HepG2 (cell line): Measurements from ENCODE around the gene INHBE. TPM values are rescaled to one million over a fixed set of nuclear protein-coding genes. Genes with fewer than 3 reads are reported as not detected.
A peak's percentile ranks its signal among the peaks of the same experiment; 100 is the strongest.

Experiments
- HMG20B ChIP-seq: conservative IDR thresholded peaks from 2 replicates; pipeline ENCODE4 v1.6.1; 2016; ENCODE audit warnings: missing genetic modification reagents, missing compliant biosample characterization
- KMT2A ChIP-seq: sonication (generic); formaldehyde crosslinking; IDR thresholded peaks from 2 replicates; pipeline ENCODE4 v1.4.0; 2020; ENCODE audit warnings: missing genetic modification reagents
- MYNN ChIP-seq: sonication (generic); formaldehyde crosslinking; IDR thresholded peaks from 2 replicates; pipeline ENCODE4 v1.4.0; 2020; ENCODE audit warnings: mild to moderate bottlenecking, low read depth, missing genetic modification reagents
- RARA ChIP-seq: IDR thresholded peaks from 2 replicates; pipeline ENCODE4 v1.6.1; 2016; ENCODE audit warnings: missing genetic modification reagents, missing compliant biosample characterization
- SMYD3 ChIP-seq: sonication (generic); formaldehyde crosslinking; IDR thresholded peaks from 2 replicates; pipeline ENCODE4 v1.8.1; 2023; ENCODE audit warnings: mild to moderate bottlenecking, missing genetic modification reagents
- ZBTB3 ChIP-seq: sonication (generic); formaldehyde crosslinking; IDR thresholded peaks from 2 replicates; pipeline ENCODE4 v1.4.0; 2020; ENCODE audit warnings: low read depth, mild to moderate bottlenecking, moderate library complexity, missing genetic modification reagents, borderline replicate concordance
- ZBTB42 ChIP-seq: sonication (generic); formaldehyde crosslinking; IDR thresholded peaks from 2 replicates; pipeline ENCODE4 v1.5.0; 2020; ENCODE audit warnings: mild to moderate bottlenecking, missing genetic modification reagents
- ZNF83 ChIP-seq: sonication (generic); formaldehyde crosslinking; IDR thresholded peaks from 2 replicates; pipeline ENCODE4 v1.4.0; 2020; ENCODE audit warnings: missing genetic modification reagents, mild to moderate bottlenecking, borderline replicate concordance
- polyA plus RNA-seq, 8 experiments: library from polyadenylated mRNA; depleted of rRNA in 3 of 8; stranded (reverse) in 7 of 8; unstranded in 1 of 8; fragments of >200 nt; fragmentation: Illumina TruSeq in 4 of 8; extraction: Trizol in 4 of 8; gene quantifications; 2 replicates each; pipeline versions ENCODE4 v1.2.1 to v1.2.3, GENCODE V29; 2011 to 2016; ENCODE audit warnings: low read depth in 4 of 8, missing spikeins in 1 of 8, mixed read lengths in 1 of 8; ENCODE audit not compliant: insufficient read depth in 1 of 8
- total RNA-seq, 5 experiments: library from RNA; depleted of rRNA; stranded (reverse); fragments of >200 nt; fragmentation: Illumina TruSeq; extraction: Trizol; gene quantifications; 2 replicates each; pipeline ENCODE4 v1.2.3, GENCODE V29; 2016; ENCODE audit warnings: low read depth in 1 of 5
- TF ChIP-seq, protein P1 (sequence below): sonication (generic); formaldehyde crosslinking; IDR thresholded peaks from 2 replicates; pipeline ENCODE4 v1.5.1; 2020; ENCODE audit warnings: mild to moderate bottlenecking, missing genetic modification reagents, moderate library complexity
- TF ChIP-seq, protein P2 (sequence below): sonication (generic); formaldehyde crosslinking; IDR thresholded peaks from 2 replicates; pipeline ENCODE4 v1.4.0; 2020; ENCODE audit warnings: mild to moderate bottlenecking, missing genetic modification reagents
- TF ChIP-seq, protein P3 (sequence below): sonication (generic); formaldehyde crosslinking; IDR thresholded peaks from 2 replicates; pipeline ENCODE4 v1.4.0; 2020; ENCODE audit warnings: missing genetic modification reagents
- TF ChIP-seq, protein P4 (sequence below): sonication (generic); formaldehyde crosslinking; IDR thresholded peaks from 2 replicates; pipeline ENCODE4 v1.5.0; 2020; ENCODE audit warnings: mild to moderate bottlenecking, low read depth, missing genetic modification reagents, borderline replicate concordance
- TF ChIP-seq, protein P5 (sequence below): sonication (generic); formaldehyde crosslinking; IDR thresholded peaks from 2 replicates; pipeline ENCODE4 v1.5.0; 2020; ENCODE audit warnings: mild to moderate bottlenecking, missing genetic modification reagents, borderline replicate concordance
- TF ChIP-seq, protein P6 (sequence below): sonication (generic); formaldehyde crosslinking; IDR thresholded peaks from 2 replicates; pipeline ENCODE4 v1.8.1; 2023; ENCODE audit warnings: mild to moderate bottlenecking, inconsistent platforms, moderate library complexity, missing genetic modification reagents, borderline replicate concordance

Gene INHBE
- total and polyA plus RNA-seq, 2 of the 13 experiments (the other 11 are each of a cell fraction or from before 2014, with no cell fraction given): 17.0 to 32.0 TPM

DNA sequence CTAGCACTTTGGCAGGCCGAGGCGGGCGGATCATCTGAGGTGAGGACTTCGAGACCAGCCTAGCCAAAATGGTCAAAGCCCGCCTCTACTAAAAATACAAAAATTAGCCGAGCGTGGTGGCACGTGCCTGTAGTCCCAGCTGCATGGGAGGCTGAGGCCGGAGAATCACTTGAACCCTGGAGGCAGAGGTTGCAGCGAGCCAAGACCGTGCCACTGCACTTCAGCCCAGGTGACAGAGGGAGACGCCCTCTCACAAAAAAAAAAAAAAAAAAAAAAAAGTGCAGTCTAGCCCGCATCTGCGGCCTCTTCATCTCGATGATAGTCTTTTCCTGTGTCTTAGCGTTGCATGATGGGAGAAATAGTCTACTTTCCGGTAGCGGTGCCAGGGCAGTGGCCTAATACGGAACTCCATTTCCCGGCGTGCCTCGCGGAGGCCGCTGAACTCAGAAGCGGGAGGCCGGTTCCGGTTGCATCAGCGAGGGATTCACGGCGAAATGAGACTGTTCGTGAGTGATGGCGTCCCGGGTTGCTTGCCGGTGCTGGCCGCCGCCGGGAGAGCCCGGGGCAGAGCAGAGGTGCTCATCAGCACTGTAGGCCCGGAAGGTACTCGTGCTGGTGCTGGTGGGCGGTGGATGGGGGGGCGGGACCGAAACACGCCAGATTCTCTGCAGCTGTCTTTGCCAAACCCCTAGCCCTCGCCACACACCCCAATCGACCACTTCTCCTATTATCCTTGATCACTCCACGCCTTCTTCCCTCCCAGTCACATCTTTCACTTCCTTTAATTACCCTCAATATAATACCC lies 32.7 kb downstream of the INHBE start, which contains the start of gene MARS1 (continued):
- TF ChIP-seq ZNF83 (CRISPR knock-in tag): no peak
- no peak for TF ChIP-seq MYNN
- no peak for TF ChIP-seq HMG20B (CRISPR knock-in tag)
- no peak for TF ChIP-seq ZBTB3 (CRISPR knock-in tag)
- peak; percentile 86; the same call in 1 of the 2 replicates for TF ChIP-seq KMT2A (CRISPR knock-in tag)
- TF ChIP-seq, protein P1, sequence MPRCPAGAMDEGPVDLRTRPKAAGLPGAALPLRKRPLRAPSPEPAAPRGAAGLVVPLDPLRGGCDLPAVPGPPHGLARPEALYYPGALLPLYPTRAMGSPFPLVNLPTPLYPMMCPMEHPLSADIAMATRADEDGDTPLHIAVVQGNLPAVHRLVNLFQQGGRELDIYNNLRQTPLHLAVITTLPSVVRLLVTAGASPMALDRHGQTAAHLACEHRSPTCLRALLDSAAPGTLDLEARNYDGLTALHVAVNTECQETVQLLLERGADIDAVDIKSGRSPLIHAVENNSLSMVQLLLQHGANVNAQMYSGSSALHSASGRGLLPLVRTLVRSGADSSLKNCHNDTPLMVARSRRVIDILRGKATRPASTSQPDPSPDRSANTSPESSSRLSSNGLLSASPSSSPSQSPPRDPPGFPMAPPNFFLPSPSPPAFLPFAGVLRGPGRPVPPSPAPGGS (CRISPR knock-in tag): no peak
- TF ChIP-seq, protein P2, sequence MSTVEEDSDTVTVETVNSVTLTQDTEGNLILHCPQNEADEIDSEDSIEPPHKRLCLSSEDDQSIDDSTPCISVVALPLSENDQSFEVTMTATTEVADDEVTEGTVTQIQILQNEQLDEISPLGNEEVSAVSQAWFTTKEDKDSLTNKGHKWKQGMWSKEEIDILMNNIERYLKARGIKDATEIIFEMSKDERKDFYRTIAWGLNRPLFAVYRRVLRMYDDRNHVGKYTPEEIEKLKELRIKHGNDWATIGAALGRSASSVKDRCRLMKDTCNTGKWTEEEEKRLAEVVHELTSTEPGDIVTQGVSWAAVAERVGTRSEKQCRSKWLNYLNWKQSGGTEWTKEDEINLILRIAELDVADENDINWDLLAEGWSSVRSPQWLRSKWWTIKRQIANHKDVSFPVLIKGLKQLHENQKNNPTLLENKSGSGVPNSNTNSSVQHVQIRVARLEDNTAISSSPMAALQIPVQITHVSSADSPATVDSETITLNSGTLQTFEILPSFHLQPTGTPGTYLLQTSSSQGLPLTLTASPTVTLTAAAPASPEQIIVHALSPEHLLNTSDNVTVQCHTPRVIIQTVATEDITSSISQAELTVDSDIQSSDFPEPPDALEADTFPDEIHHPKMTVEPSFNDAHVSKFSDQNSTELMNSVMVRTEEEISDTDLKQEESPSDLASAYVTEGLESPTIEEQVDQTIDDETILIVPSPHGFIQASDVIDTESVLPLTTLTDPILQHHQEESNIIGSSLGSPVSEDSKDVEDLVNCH (CRISPR knock-in tag): no peak
- TF ChIP-seq, protein P3, sequence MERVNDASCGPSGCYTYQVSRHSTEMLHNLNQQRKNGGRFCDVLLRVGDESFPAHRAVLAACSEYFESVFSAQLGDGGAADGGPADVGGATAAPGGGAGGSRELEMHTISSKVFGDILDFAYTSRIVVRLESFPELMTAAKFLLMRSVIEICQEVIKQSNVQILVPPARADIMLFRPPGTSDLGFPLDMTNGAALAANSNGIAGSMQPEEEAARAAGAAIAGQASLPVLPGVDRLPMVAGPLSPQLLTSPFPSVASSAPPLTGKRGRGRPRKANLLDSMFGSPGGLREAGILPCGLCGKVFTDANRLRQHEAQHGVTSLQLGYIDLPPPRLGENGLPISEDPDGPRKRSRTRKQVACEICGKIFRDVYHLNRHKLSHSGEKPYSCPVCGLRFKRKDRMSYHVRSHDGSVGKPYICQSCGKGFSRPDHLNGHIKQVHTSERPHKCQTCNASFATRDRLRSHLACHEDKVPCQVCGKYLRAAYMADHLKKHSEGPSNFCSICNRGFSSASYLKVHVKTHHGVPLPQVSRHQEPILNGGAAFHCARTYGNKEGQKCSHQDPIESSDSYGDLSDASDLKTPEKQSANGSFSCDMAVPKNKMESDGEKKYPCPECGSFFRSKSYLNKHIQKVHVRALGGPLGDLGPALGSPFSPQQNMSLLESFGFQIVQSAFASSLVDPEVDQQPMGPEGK (CRISPR knock-in tag): no peak
- TF ChIP-seq RARA: 0 out of 2 replicates have a peak, but pooled peaks have one; percentile 19
- TF ChIP-seq, protein P4, sequence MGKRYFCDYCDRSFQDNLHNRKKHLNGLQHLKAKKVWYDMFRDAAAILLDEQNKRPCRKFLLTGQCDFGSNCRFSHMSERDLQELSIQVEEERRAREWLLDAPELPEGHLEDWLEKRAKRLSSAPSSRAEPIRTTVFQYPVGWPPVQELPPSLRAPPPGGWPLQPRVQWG (CRISPR knock-in tag): no peak
- no peak for TF ChIP-seq SMYD3 (CRISPR knock-in tag)
- no peak for TF ChIP-seq ZBTB42 (CRISPR knock-in tag)
- TF ChIP-seq, protein P5, sequence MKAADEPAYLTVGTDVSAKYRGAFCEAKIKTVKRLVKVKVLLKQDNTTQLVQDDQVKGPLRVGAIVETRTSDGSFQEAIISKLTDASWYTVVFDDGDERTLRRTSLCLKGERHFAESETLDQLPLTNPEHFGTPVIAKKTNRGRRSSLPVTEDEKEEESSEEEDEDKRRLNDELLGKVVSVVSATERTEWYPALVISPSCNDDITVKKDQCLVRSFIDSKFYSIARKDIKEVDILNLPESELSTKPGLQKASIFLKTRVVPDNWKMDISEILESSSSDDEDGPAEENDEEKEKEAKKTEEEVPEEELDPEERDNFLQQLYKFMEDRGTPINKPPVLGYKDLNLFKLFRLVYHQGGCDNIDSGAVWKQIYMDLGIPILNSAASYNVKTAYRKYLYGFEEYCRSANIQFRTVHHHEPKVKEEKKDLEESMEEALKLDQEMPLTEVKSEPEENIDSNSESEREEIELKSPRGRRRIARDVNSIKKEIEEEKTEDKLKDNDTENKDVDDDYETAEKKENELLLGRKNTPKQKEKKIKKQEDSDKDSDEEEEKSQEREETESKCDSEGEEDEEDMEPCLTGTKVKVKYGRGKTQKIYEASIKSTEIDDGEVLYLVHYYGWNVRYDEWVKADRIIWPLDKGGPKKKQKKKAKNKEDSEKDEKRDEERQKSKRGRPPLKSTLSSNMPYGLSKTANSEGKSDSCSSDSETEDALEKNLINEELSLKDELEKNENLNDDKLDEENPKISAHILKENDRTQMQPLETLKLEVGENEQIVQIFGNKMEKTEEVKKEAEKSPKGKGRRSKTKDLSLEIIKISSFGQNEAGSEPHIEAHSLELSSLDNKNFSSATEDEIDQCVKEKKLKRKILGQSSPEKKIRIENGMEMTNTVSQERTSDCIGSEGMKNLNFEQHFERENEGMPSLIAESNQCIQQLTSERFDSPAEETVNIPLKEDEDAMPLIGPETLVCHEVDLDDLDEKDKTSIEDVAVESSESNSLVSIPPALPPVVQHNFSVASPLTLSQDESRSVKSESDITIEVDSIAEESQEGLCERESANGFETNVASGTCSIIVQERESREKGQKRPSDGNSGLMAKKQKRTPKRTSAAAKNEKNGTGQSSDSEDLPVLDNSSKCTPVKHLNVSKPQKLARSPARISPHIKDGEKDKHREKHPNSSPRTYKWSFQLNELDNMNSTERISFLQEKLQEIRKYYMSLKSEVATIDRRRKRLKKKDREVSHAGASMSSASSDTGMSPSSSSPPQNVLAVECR (CRISPR knock-in tag): peak; percentile 95
- TF ChIP-seq, protein P6, sequence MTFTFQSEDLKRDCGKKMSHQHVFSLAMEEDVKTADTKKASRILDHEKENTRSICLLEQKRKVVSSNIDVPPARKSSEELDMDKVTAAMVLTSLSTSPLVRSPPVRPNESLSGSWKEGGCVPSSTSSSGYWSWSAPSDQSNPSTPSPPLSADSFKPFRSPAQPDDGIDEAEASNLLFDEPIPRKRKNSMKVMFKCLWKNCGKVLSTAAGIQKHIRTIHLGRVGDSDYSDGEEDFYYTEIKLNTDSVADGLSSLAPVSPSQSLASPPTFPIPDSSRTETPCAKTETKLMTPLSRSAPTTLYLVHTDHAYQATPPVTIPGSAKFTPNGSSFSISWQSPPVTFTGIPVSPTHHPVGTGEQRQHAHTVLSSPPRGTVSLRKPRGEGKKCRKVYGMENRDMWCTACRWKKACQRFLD (CRISPR knock-in tag): no peak
